IMR-90 (cell line): ENCODE measurements around the gene SYTL2.

ENCODE experiments used
- CTCF ChIP-seq: conservative IDR thresholded peaks from 2 replicates; pipeline ENCODE4 v1.5.1; 2012; ENCODE audit warnings: mild to moderate bottlenecking, low read depth, low read length, improper control_type of control experiment
- MAZ ChIP-seq: IDR thresholded peaks from 2 replicates; pipeline ENCODE4 v1.6.1; 2012; ENCODE audit warnings: low read depth, mild to moderate bottlenecking, low read length, improper control_type of control experiment, moderate library complexity, borderline replicate concordance
- POLR2A ChIP-seq: IDR thresholded peaks from 2 replicates; pipeline ENCODE4 v1.6.1; 2012; ENCODE audit warnings: mild to moderate bottlenecking, low read depth, low read length

GRCh38 chr11:85710917-85711316 is 100.0 kb downstream of the SYTL2 start:
- TF ChIP-seq CTCF (no peak), POLR2A (no peak), MAZ (no peak)
